ENCODE data around the gene ACIN1. TPM values are rescaled to one million over a fixed set of nuclear protein-coding genes. Genes with fewer than 3 reads are reported as not detected.

The ACIN1 gene
- total and polyA plus RNA-seq, 2 of the 8 experiments (the other 6 are each of a cell fraction or from before 2014, with no cell fraction given) = 132 to 233 TPM

GRCh38 chr14:23120541-23121251, 25.8 kb upstream of the ACIN1 start (continued):
- no peak for TF ChIP-seq GABPA (IDR thresholded peaks at IDR 0.05; ENCODE audit: borderline replicate concordance, insufficient read depth, low read length)
- 0 out of 4 replicates have a peak, but pooled peaks of 1 of the 2 experiments have one; percentile 30 for TF ChIP-seq HDAC2 (IDR thresholded peaks at IDR 0.05; ENCODE audit: borderline replicate concordance in 1 of 2, low read depth in 2 of 2, low read length in 2 of 2)
- TF ChIP-seq, protein P1, sequence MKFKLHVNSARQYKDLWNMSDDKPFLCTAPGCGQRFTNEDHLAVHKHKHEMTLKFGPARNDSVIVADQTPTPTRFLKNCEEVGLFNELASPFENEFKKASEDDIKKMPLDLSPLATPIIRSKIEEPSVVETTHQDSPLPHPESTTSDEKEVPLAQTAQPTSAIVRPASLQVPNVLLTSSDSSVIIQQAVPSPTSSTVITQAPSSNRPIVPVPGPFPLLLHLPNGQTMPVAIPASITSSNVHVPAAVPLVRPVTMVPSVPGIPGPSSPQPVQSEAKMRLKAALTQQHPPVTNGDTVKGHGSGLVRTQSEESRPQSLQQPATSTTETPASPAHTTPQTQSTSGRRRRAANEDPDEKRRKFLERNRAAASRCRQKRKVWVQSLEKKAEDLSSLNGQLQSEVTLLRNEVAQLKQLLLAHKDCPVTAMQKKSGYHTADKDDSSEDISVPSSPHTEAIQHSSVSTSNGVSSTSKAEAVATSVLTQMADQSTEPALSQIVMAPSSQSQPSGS (IDR thresholded peaks at IDR 0.05; ENCODE audit: low read length) = no peak
- 0 out of 2 replicates have a peak, but pooled peaks have one; percentile 42 for TF ChIP-seq RXRA (IDR thresholded peaks at IDR 0.05; ENCODE audit: insufficient read depth, low read depth, low read length)
- TF ChIP-seq E2F6 (IDR thresholded peaks at IDR 0.05) = no peak
- no peak for TF ChIP-seq NRF1 (IDR thresholded peaks at IDR 0.05; ENCODE audit: low read depth, low read length)
- TF ChIP-seq CEBPB (IDR thresholded peaks at IDR 0.05; ENCODE audit: low read depth, low read length) = no peak
- peak in 1 of 2 experiments; percentile 83; a peak in 2 of 4 replicates for TF ChIP-seq SIN3A (conservative IDR thresholded peaks at IDR 0.05 in 1 of 2, IDR thresholded peaks at IDR 0.05 in 1 of 2; ENCODE audit: low read depth in 1 of 2, low read length in 2 of 2)
- no peak for TF ChIP-seq SAP30 (IDR thresholded peaks at IDR 0.05; ENCODE audit: insufficient read depth, insufficient replicate concordance, low read length)
- TF ChIP-seq TBP (IDR thresholded peaks at IDR 0.05; ENCODE audit: low read depth, low read length) = no peak
- no peak for TF ChIP-seq KDM4A (IDR thresholded peaks at IDR 0.05; ENCODE audit: low read depth, low read length, severe bottlenecking)
- TF ChIP-seq RBBP5 (IDR thresholded peaks at IDR 0.05; ENCODE audit: borderline replicate concordance, low read depth, low read length) = no peak
- TF ChIP-seq CTCF (IDR thresholded peaks at IDR 0.05; ENCODE audit: control extremely low read depth in 1 of 3, insufficient read depth in 1 of 3, low read depth in 1 of 3, low read length in 3 of 3) = peak; percentile 99 to 100 (median 100)
